Aorta (tissue), 5 donors: Measurements from ENCODE around the gene DEDD. TPM values are rescaled to one million over a fixed set of nuclear protein-coding genes. Genes with fewer than 3 reads are reported as not detected.

Experiments
- ATAC-seq: fragments of 200-7000 bp; cut with Tn5 transposase; one replicate; pipeline ENCODE4 v1.9.1; 2022; ENCODE audit warnings: moderate library complexity; ENCODE audit not compliant: low FRiP score
- DNase-seq, 2 donors: peaks; one replicate each; pipeline ENCODE4 v3.0.0-alpha.2; 2020
- H3K27ac ChIP-seq, 2 donors: one replicate each; pipeline ENCODE4 v1.5.1; 2013; ENCODE audit warnings: low read length in 2 of 2, mild to moderate bottlenecking in 2 of 2, moderate library complexity in 2 of 2, control low read depth in 1 of 2, inconsistent platforms in 1 of 2, low read depth in 1 of 2
- H3K27me3 ChIP-seq, 2 donors: one replicate each; pipeline ENCODE4 v1.6.1; 2013; ENCODE audit warnings: control low read depth in 1 of 2, low read length in 1 of 2, mild to moderate bottlenecking in 1 of 2, moderate library complexity in 1 of 2; ENCODE audit not compliant: insufficient read depth in 2 of 2, control insufficient read depth in 1 of 2
- H3K36me3 ChIP-seq, 2 donors: one replicate each; pipeline ENCODE4 v1.6.1; 2013; ENCODE audit warnings: control low read depth in 1 of 2, low read length in 1 of 2, mild to moderate bottlenecking in 1 of 2; ENCODE audit not compliant: insufficient read depth in 2 of 2, control insufficient read depth in 1 of 2
- H3K4me1 ChIP-seq, 2 donors: one replicate each; pipeline ENCODE4 v1.6.1; 2013; ENCODE audit warnings: low read length in 2 of 2, control low read depth in 1 of 2, mild to moderate bottlenecking in 1 of 2, moderate library complexity in 1 of 2; ENCODE audit not compliant: insufficient read depth in 2 of 2, control insufficient read depth in 1 of 2
- H3K4me3 ChIP-seq, 2 donors: one replicate each; pipeline ENCODE4 v1.5.1; 2013; ENCODE audit warnings: low read length in 2 of 2, control low read depth in 1 of 2, mild to moderate bottlenecking in 1 of 2
- H3K9me3 ChIP-seq: one replicate; pipeline ENCODE4 v1.6.1; 2013; ENCODE audit warnings: mild to moderate bottlenecking, low read length; ENCODE audit not compliant: control insufficient read depth
- WGBS, 2 donors: extraction: QIAGEN DNeasy Blood & Tissue Kit; methylation state at CpG; one replicate each; pipeline ENCODE4 v1.1.7; 2013; 5-methylcytosine and 5-hydroxymethylcytosine counted together
- intact Hi-C, 2 donors: fragments of 100-400 bp; cut with DNase I; formaldehyde crosslinking; loops; one replicate each; pipeline versions ENCODE4 v1.14.2 to v1.15.0; 2022
- polyA plus RNA-seq, 2 donors: library from polyadenylated mRNA; stranded (reverse); fragments of 200-250 nt; gene quantifications; one replicate each; pipeline ENCODE4 v1.2.3, GENCODE V29; 2013
- total RNA-seq, 2 donors: library from RNA; stranded (reverse); fragmentation: NEBNext Ultra II Directional; extraction: Animal tissue kit (Norgen Biotek cat#: 25700); gene quantifications; one replicate each; pipeline ENCODE4 v1.2.1, GENCODE V29; 2021
- donor health status: healthy with polysubstance abuse.
- donor health status: Bipolar disorder and iron deficiency.
- donor health status: DM: no; HTN: no; CAD: no.
- donor health status: DM: no; HTN: no; CAD: no.
- donor health status: DM: yes; HTN: yes; CAD: no.

DEDD gene
- total and polyA plus RNA-seq, 4 donors = 25.2 to 46.8 (median 42.2) TPM

- no peak overlapping the region for H3K27ac ChIP-seq
- H3K4me3 ChIP-seq = no peak overlapping the region
- DNase-seq (peak; percentile 40 to 69), ATAC-seq (no peak)
- no peaks in the 10 kb centered on the region for H3K4me1 ChIP-seq
- WGBS, 2 donors = 87 to 89% methylated on average over 10 of the region's 10 CpGs
- intact Hi-C loops = no loop called here
- peaks cover 0 to 4% of the 10 kb centered on the region in 2 donors for H3K36me3 ChIP-seq
- no peaks in the 10 kb centered on the region for H3K27me3 ChIP-seq
- no peaks in the 10 kb centered on the region for H3K9me3 ChIP-seq
Measured at GRCh38 chr1:161175771-161176453, 43.4 kb upstream of the DEDD start.

GRCh38 chr1:161174911-161175310, 42.4 kb upstream of the DEDD start:
- peak in 1 of 2 donors; percentile 73 for DNase-seq
- Histone ChIP-seq H3K4me3 (no peak overlapping the region), H3K9me3 (no peaks in the 10 kb centered on the region), H3K27ac (no peak overlapping the region), H3K4me1 (no peaks in the 10 kb centered on the region), H3K36me3 (peaks cover 0 to 4% of the 10 kb centered on the region in 2 donors), H3K27me3 (no peaks in the 10 kb centered on the region)
- no peak for ATAC-seq
- intact Hi-C loops = no loop called here
- 93 to 94% methylated on average over 11 of the region's 11 CpGs for WGBS, 2 donors

GRCh38 chr1:161173711-161174110, 41.2 kb upstream of the DEDD start:
- Histone ChIP-seq H3K4me3 (no peak overlapping the region), H3K27me3 (no peaks in the 10 kb centered on the region), H3K9me3 (no peaks in the 10 kb centered on the region), H3K4me1 (no peaks in the 10 kb centered on the region), H3K27ac (no peak overlapping the region), H3K36me3 (peaks cover 0 to 4% of the 10 kb centered on the region in 2 donors)
- intact Hi-C loops = no loop called here
- ATAC-seq (no peak), DNase-seq (peak; percentile 34 to 59)
- WGBS, 2 donors = 92 to 93% methylated on average over 11 of the region's 11 CpGs

- no peaks in the 10 kb centered on the region for H3K27me3 ChIP-seq
- no peak overlapping the region for H3K4me3 ChIP-seq
- peaks cover 0 to 4% of the 10 kb centered on the region in 2 donors for H3K36me3 ChIP-seq
- 23 to 26% methylated on average over 4 of the region's 4 CpGs for WGBS, 2 donors
- no peaks in the 10 kb centered on the region for H3K4me1 ChIP-seq
- ATAC-seq (no peak), DNase-seq (peak; percentile 45 to 78)
- peak overlapping the region in 1 of 2 donors; percentile 20 for H3K27ac ChIP-seq
- no peaks in the 10 kb centered on the region for H3K9me3 ChIP-seq
- intact Hi-C loops = no loop called here
Measured at GRCh38 chr1:161172776-161173376, 40.4 kb upstream of the DEDD start.

- ATAC-seq (no peak), DNase-seq (peak in 1 of 2 donors; percentile 19)
- Histone ChIP-seq H3K4me3 (no peak overlapping the region), H3K36me3 (peaks cover 0 to 4% of the 10 kb centered on the region in 2 donors), H3K4me1 (no peaks in the 10 kb centered on the region), H3K9me3 (no peaks in the 10 kb centered on the region), H3K27ac (no peak overlapping the region), H3K27me3 (no peaks in the 10 kb centered on the region)
- intact Hi-C loops = no loop called here
- WGBS, 2 donors = 57 to 65% methylated on average over 1 of the region's 1 CpG
Measured at GRCh38 chr1:161172349-161172748, 39.9 kb upstream of the DEDD start.

- peak; percentile 36 to 63 for DNase-seq
- Histone ChIP-seq H3K27me3 (no peaks in the 10 kb centered on the region), H3K27ac (no peak overlapping the region), H3K4me3 (no peak overlapping the region), H3K36me3 (peaks cover 0 to 4% of the 10 kb centered on the region in 2 donors), H3K9me3 (no peaks in the 10 kb centered on the region), H3K4me1 (no peaks in the 10 kb centered on the region)
- intact Hi-C loops = no loop called here
- no peak for ATAC-seq
- 80 to 82% methylated on average over 12 of the region's 12 CpGs for WGBS, 2 donors
Measured at GRCh38 chr1:161171696-161172095, 39.2 kb upstream of the DEDD start.

GRCh38 chr1:161171191-161171590, 38.7 kb upstream of the DEDD start:
- peaks cover 0 to 4% of the 10 kb centered on the region in 2 donors for H3K36me3 ChIP-seq
- H3K27ac ChIP-seq = no peak overlapping the region
- intact Hi-C loops = no loop called here
- DNase-seq = peak; percentile 15 to 20
- no peaks in the 10 kb centered on the region for H3K9me3 ChIP-seq
- no peak overlapping the region for H3K4me3 ChIP-seq
- 44 to 48% methylated on average over 5 of the region's 5 CpGs for WGBS, 2 donors
- ATAC-seq = no peak
- H3K4me1 ChIP-seq = no peaks in the 10 kb centered on the region
- no peaks in the 10 kb centered on the region for H3K27me3 ChIP-seq

GRCh38 chr1:161168906-161169305, 36.4 kb upstream of the DEDD start:
- no peaks in the 10 kb centered on the region for H3K27me3 ChIP-seq
- no peak overlapping the region for H3K27ac ChIP-seq
- 90 to 96% methylated on average over 9 of the region's 9 CpGs for WGBS, 2 donors
- intact Hi-C loops = no loop called here
- DNase-seq = peak; percentile 35 to 44
- no peaks in the 10 kb centered on the region for H3K9me3 ChIP-seq
- no peaks in the 10 kb centered on the region for H3K4me1 ChIP-seq
- no peak for ATAC-seq
- no peak overlapping the region for H3K4me3 ChIP-seq
- peaks cover 0 to 2% of the 10 kb centered on the region in 2 donors for H3K36me3 ChIP-seq
